Naive thymus-derived CD4-positive, alpha-beta T cell (primary cell): ENCODE data around the gene AKAP1. TPM values are rescaled to one million over a fixed set of nuclear protein-coding genes. Genes with fewer than 3 reads are reported as not detected.
A peak's percentile ranks its signal among the peaks of the same experiment; 100 is the strongest.

ENCODE experiments used
- ATAC-seq: fragments of 150-1000 bp; cut with Tn5 transposase; 2 replicates; pipeline ENCODE4 v1.10.0; 2021; ENCODE audit warnings: mild to moderate bottlenecking, moderate library complexity
- CTCF ChIA-PET: fragments of 350-600 bp; sonication (Branson Sonifier 250); formaldehyde crosslinking; loops from one replicate; lab custom pipeline; 2021; ENCODE audit warnings: antibody characterized with exemption; lab: Charles Lee
- POLR2A ChIA-PET: fragments of 350-600 bp; sonication (Branson Sonifier 250); formaldehyde crosslinking; loops from one replicate; lab custom pipeline; 2021; ENCODE audit warnings: antibody characterized with exemption, inconsistent platforms; lab: Charles Lee
- DNase-seq, 9 donors: peaks; one replicate each; pipeline versions ENCODE4 v3.0.0 to v3.0.0-alpha.2; 2020 to 2022; ENCODE audit warnings: mixed read lengths in 1 of 9
- H3K27ac ChIP-seq: one replicate; pipeline ENCODE4 v1.7.0; 2013; ENCODE audit warnings: mild to moderate bottlenecking, low read depth, low read length, moderate library complexity
- H3K27me3 ChIP-seq, 2 donors: one replicate each; pipeline ENCODE4 v1.7.0; 2013; ENCODE audit warnings: low read length in 2 of 2, mild to moderate bottlenecking in 2 of 2, moderate library complexity in 2 of 2; ENCODE audit not compliant: control insufficient read depth in 2 of 2, insufficient read depth in 2 of 2
- H3K36me3 ChIP-seq, 3 experiments: 1 replicate in 2 of 3; 2 replicates in 1 of 3; pipeline ENCODE4 v1.7.0; 2013; ENCODE audit warnings: low read length in 3 of 3, mild to moderate bottlenecking in 3 of 3, moderate library complexity in 1 of 3; ENCODE audit not compliant: insufficient read depth in 3 of 3, control insufficient read depth in 2 of 3
- H3K4me1 ChIP-seq, 2 donors: one replicate each; pipeline ENCODE4 v1.7.0; 2013; ENCODE audit warnings: low read length in 2 of 2, mild to moderate bottlenecking in 2 of 2, moderate library complexity in 1 of 2; ENCODE audit not compliant: control insufficient read depth in 2 of 2, insufficient read depth in 2 of 2
- H3K4me3 ChIP-seq: 2 replicates; pipeline ENCODE4 v1.7.0; 2013; ENCODE audit warnings: mild to moderate bottlenecking, low read length
- H3K9me3 ChIP-seq, 3 experiments: 1 replicate in 2 of 3; 2 replicates in 1 of 3; pipeline ENCODE4 v1.7.0; 2013; ENCODE audit warnings: low read length in 3 of 3; ENCODE audit not compliant: control insufficient read depth in 2 of 3
- H3K27ac Mint-ChIP-seq, 9 donors: one replicate each; pipeline ENCODE4 v1.8.0; 2020 to 2022; ENCODE audit warnings: mixed read lengths in 9 of 9, mild to moderate bottlenecking in 8 of 9, moderate library complexity in 5 of 9, inconsistent platforms in 2 of 9
- H3K27me3 Mint-ChIP-seq, 5 donors: one replicate each; pipeline ENCODE4 v1.8.0; 2021 to 2022; ENCODE audit warnings: mixed read lengths in 5 of 5, mild to moderate bottlenecking in 1 of 5
- H3K36me3 Mint-ChIP-seq, 5 donors: one replicate each; pipeline ENCODE4 v1.8.0; 2020 to 2022; ENCODE audit warnings: mixed read lengths in 5 of 5, mild to moderate bottlenecking in 3 of 5, inconsistent platforms in 1 of 5
- H3K4me1 Mint-ChIP-seq, 7 donors: one replicate each; pipeline ENCODE4 v1.8.0; 2020 to 2022; ENCODE audit warnings: mixed read lengths in 7 of 7, mild to moderate bottlenecking in 3 of 7, inconsistent platforms in 1 of 7
- H3K4me3 Mint-ChIP-seq, 10 donors: one replicate each; pipeline ENCODE4 v1.8.0; 2020 to 2022; ENCODE audit warnings: mild to moderate bottlenecking in 10 of 10, mixed read lengths in 10 of 10, moderate library complexity in 6 of 10, inconsistent platforms in 2 of 10
- H3K9me3 Mint-ChIP-seq, 11 donors: one replicate each; pipeline ENCODE4 v1.8.0; 2020 to 2022; ENCODE audit warnings: mixed read lengths in 11 of 11, mild to moderate bottlenecking in 4 of 11, inconsistent platforms in 1 of 11, moderate library complexity in 1 of 11
- intact Hi-C, 2 donors: fragments of 100-400 bp; cut with micrococcal nuclease; formaldehyde crosslinking; loops; one replicate each; pipeline ENCODE4 v1.15.1; 2023
- polyA plus RNA-seq, 2 donors: library from polyadenylated mRNA; unstranded; fragments of 300-500 nt; fragmentation: Illumina TruSeq; gene quantifications; one replicate each; pipeline ENCODE4 v1.2.3, GENCODE V29; 2021
- total RNA-seq, 6 experiments: library from RNA in 5 of 6; stranded (reverse) in 5 of 6; gene quantifications; 1 replicate in 5 of 6; 2 replicates in 1 of 6; pipeline ENCODE4 v1.2.3 and lab custom pipeline; 2021 to 2026

The AKAP1 gene
- total and polyA plus RNA-seq, 7 experiments from 2014 or later = 13.2 to 35.8 (median 26.6) TPM

GRCh38 chr17:57080718-57081117 is 4.3 kb upstream of the AKAP1 start:
- no peak overlapping the region for H3K4me3 Mint-ChIP-seq
- peaks cover 0 to 5% of the 10 kb centered on the region in 2 donors for H3K4me1 ChIP-seq
- peaks cover 0 to 5% (median 0%) of the 10 kb centered on the region in 3 experiments for H3K36me3 ChIP-seq
- intact Hi-C loops = loop anchor here (10.0 kb wide), 2 partner anchors 1004 to 1614 kb away; partner anchors contain the start of genes DYNLL2 (in 1 of the 2), RAD51C (in 1 of the 2) and TEX14 (in 1 of the 2)
- ChIA-PET POLR2A (no interaction called here), CTCF (no interaction called here)
- DNase-seq = no peak
- no peak overlapping the region for H3K27ac ChIP-seq
- no peak for ATAC-seq
- no peaks in the 10 kb centered on the region for H3K27me3 ChIP-seq
- H3K9me3 Mint-ChIP-seq = peaks cover 0 to 1% (median 0%) of the 10 kb centered on the region in 11 donors
- H3K4me1 Mint-ChIP-seq = peaks cover 4 to 14% (median 6%) of the 10 kb centered on the region in 7 donors
- peaks cover 0 to 5% (median 0%) of the 10 kb centered on the region in 5 donors for H3K36me3 Mint-ChIP-seq
- H3K4me3 ChIP-seq = no peak overlapping the region
- H3K27ac Mint-ChIP-seq = no peak overlapping the region
- H3K27me3 Mint-ChIP-seq = peaks cover 0 to 21% (median 0%) of the 10 kb centered on the region in 5 donors
- H3K9me3 ChIP-seq = no peaks in the 10 kb centered on the region

GRCh38 chr17:57082441-57082840 is 2.6 kb upstream of the AKAP1 start:
- H3K27ac Mint-ChIP-seq = peak overlapping the region in 1 of 9 donors; percentile 19
- Histone ChIP-seq H3K9me3 (no peaks in the 10 kb centered on the region), H3K27ac (no peak overlapping the region), H3K36me3 (peaks cover 0 to 8% (median 0%) of the 10 kb centered on the region in 3 experiments), H3K4me1 (peaks cover 9 to 12% of the 10 kb centered on the region in 2 donors), H3K27me3 (no peaks in the 10 kb centered on the region), H3K4me3 (no peak overlapping the region)
- ChIA-PET CTCF (interaction anchor here (0.6 to 1.1 kb wide), 2 partner anchors 48 to 168 kb away, joined by 3 read pairs; partner anchors contain the start of gene TRIM25), POLR2A (interaction anchor here (0.6 kb wide), 1 partner anchor 131 kb away, joined by 4 read pairs; no protein-coding TSS in a partner anchor)
- no peak overlapping the region for H3K4me3 Mint-ChIP-seq
- H3K36me3 Mint-ChIP-seq = no peaks in the 10 kb centered on the region
- H3K27me3 Mint-ChIP-seq = peaks cover 0 to 12% (median 0%) of the 10 kb centered on the region in 5 donors
- no peak for DNase-seq
- H3K4me1 Mint-ChIP-seq = peaks cover 13 to 27% (median 18%) of the 10 kb centered on the region in 7 donors
- no peak for ATAC-seq
- peaks cover 0 to 1% (median 0%) of the 10 kb centered on the region in 11 donors for H3K9me3 Mint-ChIP-seq
- intact Hi-C loops = loop anchor here (10.0 kb wide), 2 partner anchors 1002 to 1612 kb away; partner anchors contain the start of genes DYNLL2 (in 1 of the 2), RAD51C (in 1 of the 2) and TEX14 (in 1 of the 2)

DNA sequence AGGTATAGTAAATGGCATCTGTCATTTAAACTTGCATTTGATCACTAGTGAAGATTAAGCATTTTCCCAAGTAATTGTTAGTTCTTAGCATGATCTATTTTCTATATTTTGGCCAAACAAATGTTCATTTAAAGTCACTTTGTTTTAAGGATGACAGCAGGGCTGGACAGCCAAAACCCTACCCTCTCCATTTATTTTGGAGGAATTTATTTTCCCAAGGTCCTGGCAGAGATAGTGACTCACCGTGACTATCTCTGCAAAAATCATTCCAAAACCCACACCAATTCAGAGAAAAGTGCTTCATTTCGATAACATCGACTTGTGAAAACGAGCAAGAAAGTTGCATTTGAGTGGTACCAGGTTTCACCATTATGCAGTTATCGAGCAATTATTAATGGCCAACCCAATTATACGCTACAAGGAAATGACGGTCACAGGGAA is 665 bp upstream of the AKAP1 start:
- Histone ChIP-seq H3K4me1 (peaks cover 9 to 12% of the 10 kb centered on the region in 2 donors), H3K27me3 (no peaks in the 10 kb centered on the region), H3K36me3 (peaks cover 0 to 8% (median 0%) of the 10 kb centered on the region in 3 experiments), H3K9me3 (no peaks in the 10 kb centered on the region), H3K27ac (peak overlapping the region; percentile 91), H3K4me3 (peak overlapping the region; percentile 96)
- ChIA-PET POLR2A (interaction anchor here (0.9 to 1.4 kb wide), 4 partner anchors 9 to 766 kb away, joined by 3 to 6 read pairs (median 4); partner anchors contain the start of genes COIL and MRPS23), CTCF (interaction anchor here (1.0 kb wide), 1 partner anchor 36 kb away, joined by 3 read pairs; no protein-coding TSS in a partner anchor)
- Mint-ChIP-seq H3K27ac (peak overlapping the region; percentile 86 to 95 (median 93)), H3K4me3 (peak overlapping the region; percentile 89 to 95 (median 92)), H3K36me3 (peaks cover 0 to 2% (median 0%) of the 10 kb centered on the region in 5 donors), H3K4me1 (peaks cover 27 to 37% (median 32%) of the 10 kb centered on the region in 7 donors), H3K9me3 (peaks cover 0 to 1% (median 0%) of the 10 kb centered on the region in 11 donors), H3K27me3 (peaks cover 0 to 12% (median 0%) of the 10 kb centered on the region in 5 donors)
- ATAC-seq (no peak), DNase-seq (no peak)
- intact Hi-C loops = loop anchor here (2.0 to 10.0 kb wide), 5 partner anchors 172 to 1610 kb away; partner anchors contain the start of genes DYNLL2 (in 1 of the 2), MSI2 (in 1 of the 2), RAD51C (in 1 of the 2) and TEX14 (in 1 of the 2)

- peaks cover 27 to 49% (median 34%) of the 10 kb centered on the region in 7 donors for H3K4me1 Mint-ChIP-seq
- H3K27me3 ChIP-seq = no peaks in the 10 kb centered on the region
- peaks cover 9 to 12% of the 10 kb centered on the region in 2 donors for H3K4me1 ChIP-seq
- H3K4me3 Mint-ChIP-seq = peak overlapping the region; percentile 83 to 95 (median 90)
- DNase-seq (peak in 7 of 9 donors; percentile 57 to 70 (median 62)), ATAC-seq (peak; percentile 63)
- peaks cover 0 to 2% (median 0%) of the 10 kb centered on the region in 5 donors for H3K36me3 Mint-ChIP-seq
- H3K9me3 Mint-ChIP-seq = peaks cover 0 to 1% (median 0%) of the 10 kb centered on the region in 11 donors
- peak overlapping the region in 6 of 9 donors; percentile 45 to 91 (median 79) for H3K27ac Mint-ChIP-seq
- intact Hi-C loops = loop anchor here (1.0 to 10.0 kb wide), 19 partner anchors 29 to 1663 kb away; partner anchors contain the start of genes COIL (in 2 of the 2), MRPS23 (in 2 of the 2), SCPEP1 (in 2 of the 2) and SRSF1 (in 2 of the 2)
- peaks cover 0 to 8% (median 0%) of the 10 kb centered on the region in 3 experiments for H3K36me3 ChIP-seq
- peak overlapping the region; percentile 82 for H3K27ac ChIP-seq
- no peaks in the 10 kb centered on the region for H3K9me3 ChIP-seq
- peak overlapping the region; percentile 83 for H3K4me3 ChIP-seq
- ChIA-PET CTCF (interaction anchor here (0.6 to 1.0 kb wide), 2 partner anchors 17 to 35 kb away, joined by 3 to 7 read pairs; no protein-coding TSS in a partner anchor), POLR2A (interaction anchor here (0.6 to 1.4 kb wide), 4 partner anchors 10 to 1257 kb away, joined by 3 to 6 read pairs (median 4); partner anchors contain the start of gene MRPS23)
- peaks cover 0 to 7% (median 0%) of the 10 kb centered on the region in 5 donors for H3K27me3 Mint-ChIP-seq
Measured at GRCh38 chr17:57085448-57086068, 512 bp downstream of the AKAP1 start.

GRCh38 chr17:57086069-57086930 is 1.3 kb downstream of the AKAP1 start:
- Histone ChIP-seq H3K36me3 (peaks cover 0 to 8% (median 0%) of the 10 kb centered on the region in 3 experiments), H3K27ac (peak overlapping the region; percentile 82), H3K9me3 (no peaks in the 10 kb centered on the region), H3K27me3 (no peaks in the 10 kb centered on the region), H3K4me1 (peaks cover 9 to 12% of the 10 kb centered on the region in 2 donors), H3K4me3 (peak overlapping the region; percentile 83)
- Mint-ChIP-seq H3K27ac (peak overlapping the region; percentile 18 to 94 (median 81)), H3K36me3 (peaks cover 0 to 2% (median 0%) of the 10 kb centered on the region in 5 donors), H3K4me3 (peak overlapping the region; percentile 83 to 95 (median 90)), H3K9me3 (peaks cover 0 to 1% (median 0%) of the 10 kb centered on the region in 11 donors), H3K27me3 (peaks cover 0 to 5% (median 0%) of the 10 kb centered on the region in 5 donors), H3K4me1 (peaks cover 28 to 49% (median 34%) of the 10 kb centered on the region in 7 donors)
- CTCF ChIA-PET = interaction anchor here (0.6 kb wide), 1 partner anchor 772 kb away, joined by 4 read pairs; no protein-coding TSS in a partner anchor
- intact Hi-C loops = loop anchor here (5.0 to 10.0 kb wide), 4 partner anchors 999 to 1664 kb away; partner anchors contain the start of genes DYNLL2 (in 1 of the 2), MKS1 (in 1 of the 2), MMD (in 1 of the 2) and RAD51C (in 1 of the 2)
- POLR2A ChIA-PET = interaction anchor here (0.6 to 0.8 kb wide), 2 partner anchors 55 to 921 kb away, joined by 3 read pairs; partner anchors contain the start of gene SRSF1
- no peak for ATAC-seq
- DNase-seq = peak in 8 of 9 donors; percentile 11 to 42 (median 20)
